Karpas-422 (cell line): ENCODE data around the gene DOCK4. TPM values are rescaled to one million over a fixed set of nuclear protein-coding genes. Genes with fewer than 3 reads are reported as not detected.

Experiments used
- DNase-seq: peaks from one replicate; pipeline ENCODE4 v3.0.0-alpha.2; 2015
- H2AFZ ChIP-seq: fragments of 200-600 bp; sonication (generic); 2 replicates; pipeline ENCODE4 v1.6.1; 2014; ENCODE audit warnings: antibody characterized with exemption, low read length, mixed read lengths
- H3K27ac ChIP-seq: fragments of 200-600 bp; sonication (generic); 2 replicates; pipeline ENCODE4 v1.5.1; 2014; ENCODE audit warnings: mild to moderate bottlenecking, low read length, moderate library complexity
- H3K27me3 ChIP-seq: fragments of 200-600 bp; sonication (generic); 2 replicates; pipeline ENCODE4 v1.6.1; 2014; ENCODE audit warnings: low read length, mixed read lengths
- H3K36me3 ChIP-seq: fragments of 200-600 bp; sonication (generic); 2 replicates; pipeline ENCODE4 v1.6.1; 2014; ENCODE audit warnings: low read length, mixed read lengths; ENCODE audit not compliant: insufficient read depth
- H3K4me1 ChIP-seq: fragments of 200-600 bp; sonication (generic); 2 replicates; pipeline ENCODE4 v1.6.1; 2014; ENCODE audit warnings: mild to moderate bottlenecking, low read length, mixed read lengths
- H3K4me2 ChIP-seq: fragments of 200-600 bp; sonication (generic); 2 replicates; pipeline ENCODE4 v1.6.1; 2014; ENCODE audit warnings: low read length, low read depth, mild to moderate bottlenecking; ENCODE audit not compliant: poor library complexity, severe bottlenecking
- H3K4me3 ChIP-seq: fragments of 200-600 bp; sonication (generic); 2 replicates; pipeline ENCODE4 v1.5.1; 2014; ENCODE audit warnings: mild to moderate bottlenecking, antibody characterized with exemption, low read length, mixed read lengths
- H3K79me2 ChIP-seq: fragments of 200-600 bp; sonication (generic); 2 replicates; pipeline ENCODE4 v1.6.1; 2014; ENCODE audit warnings: mild to moderate bottlenecking, low read length, mixed read lengths
- H3K9ac ChIP-seq: fragments of 200-600 bp; sonication (generic); 2 replicates; pipeline ENCODE4 v1.6.0; 2014; ENCODE audit warnings: low read length
- H3K9me2 ChIP-seq: fragments of 200-600 bp; sonication (generic), shearing (Covaris generic); replicated peaks from 2 replicates; pipeline ENCODE4 v1.6.0; 2014; ENCODE audit warnings: mild to moderate bottlenecking, low read length, moderate library complexity; ENCODE audit not compliant: insufficient read depth
- H3K9me3 ChIP-seq: fragments of 300-700, 200-600 bp; sonication (generic); 2 replicates; pipeline ENCODE4 v1.6.1; 2014; ENCODE audit warnings: low read length, mixed read lengths
- H4K20me1 ChIP-seq: fragments of 200-600 bp; sonication (generic); 2 replicates; pipeline ENCODE4 v1.6.1; 2014; ENCODE audit warnings: mild to moderate bottlenecking, antibody characterized with exemption, low read length, low read depth; ENCODE audit not compliant: insufficient read depth
- total RNA-seq: library from RNA; depleted of rRNA; stranded (reverse); fragments of >200 nt; shearing (Covaris generic); gene quantifications from 2 replicates; pipeline ENCODE4 v1.2.3, GENCODE V29; 2014; ENCODE audit warnings: low replicate concordance

DOCK4 gene
- total RNA-seq, 1 experiment from 2014 or later: 0.07 TPM

- Histone ChIP-seq H3K9me2 (no peaks in the 10 kb centered on the region), H3K4me2 (no peak overlapping the region), H3K9ac (no peak overlapping the region), H3K4me1 (peaks cover 23% of the 10 kb centered on the region), H4K20me1 (no peaks in the 10 kb centered on the region), H3K9me3 (no peaks in the 10 kb centered on the region), H3K27me3 (no peaks in the 10 kb centered on the region; the same call in 1 of the 2 replicates), H3K4me3 (no peak overlapping the region), H2AFZ (no peak overlapping the region), H3K79me2 (peaks cover 10% of the 10 kb centered on the region; the same call in 1 of the 2 replicates), H3K36me3 (no peaks in the 10 kb centered on the region), H3K27ac (no peak overlapping the region)
- DNase-seq: peak; percentile 75
These were observed 3.4 kb downstream of the DOCK4 start for GRCh38 chr7:112202816-112203215.

GRCh38 chr7:112201839-112202238 is 4.4 kb downstream of the DOCK4 start:
- H3K9me3 ChIP-seq: no peaks in the 10 kb centered on the region
- H3K27me3 ChIP-seq: no peaks in the 10 kb centered on the region; the same call in 1 of the 2 replicates
- no peak overlapping the region for H2AFZ ChIP-seq
- no peak overlapping the region for H3K27ac ChIP-seq
- H3K4me1 ChIP-seq: peaks cover 17% of the 10 kb centered on the region
- H3K4me3 ChIP-seq: no peak overlapping the region
- peaks cover 1% of the 10 kb centered on the region; the same call in 1 of the 2 replicates for H3K79me2 ChIP-seq
- no peaks in the 10 kb centered on the region for H3K9me2 ChIP-seq
- H3K9ac ChIP-seq: no peak overlapping the region
- H3K36me3 ChIP-seq: no peaks in the 10 kb centered on the region
- H3K4me2 ChIP-seq: no peak overlapping the region
- H4K20me1 ChIP-seq: no peaks in the 10 kb centered on the region
- DNase-seq: no peak

- no peak overlapping the region for H3K4me2 ChIP-seq
- no peak overlapping the region for H3K4me3 ChIP-seq
- no peak overlapping the region for H2AFZ ChIP-seq
- no peak overlapping the region for H3K27ac ChIP-seq
- H3K9ac ChIP-seq: no peak overlapping the region
- no peaks in the 10 kb centered on the region for H4K20me1 ChIP-seq
- peaks cover 17% of the 10 kb centered on the region for H3K4me1 ChIP-seq
- H3K27me3 ChIP-seq: no peaks in the 10 kb centered on the region; the same call in 1 of the 2 replicates
- H3K9me2 ChIP-seq: no peaks in the 10 kb centered on the region
- no peaks in the 10 kb centered on the region for H3K36me3 ChIP-seq
- no peaks in the 10 kb centered on the region for H3K79me2 ChIP-seq
- no peaks in the 10 kb centered on the region for H3K9me3 ChIP-seq
- DNase-seq: no peak
These were observed 4.8 kb downstream of the DOCK4 start for GRCh38 chr7:112201411-112201810.

- no peaks in the 10 kb centered on the region for H4K20me1 ChIP-seq
- no peak overlapping the region for H3K4me3 ChIP-seq
- no peaks in the 10 kb centered on the region for H3K9me2 ChIP-seq
- peaks cover 7% of the 10 kb centered on the region for H3K4me1 ChIP-seq
- no peak overlapping the region for H3K27ac ChIP-seq
- no peak for DNase-seq
- H3K9me3 ChIP-seq: no peaks in the 10 kb centered on the region
- H3K9ac ChIP-seq: no peak overlapping the region
- no peaks in the 10 kb centered on the region for H3K36me3 ChIP-seq
- H3K79me2 ChIP-seq: no peaks in the 10 kb centered on the region
- no peak overlapping the region for H3K4me2 ChIP-seq
- H2AFZ ChIP-seq: no peak overlapping the region
- H3K27me3 ChIP-seq: no peaks in the 10 kb centered on the region
These were observed 6.5 kb downstream of the DOCK4 start for GRCh38 chr7:112199672-112200071.

GRCh38 chr7:112199035-112199655 is 7.1 kb downstream of the DOCK4 start:
- H2AFZ ChIP-seq: no peak overlapping the region
- H3K9ac ChIP-seq: no peak overlapping the region
- no peaks in the 10 kb centered on the region for H3K9me3 ChIP-seq
- H3K4me1 ChIP-seq: peaks cover 4% of the 10 kb centered on the region
- no peak overlapping the region for H3K27ac ChIP-seq
- H3K27me3 ChIP-seq: no peaks in the 10 kb centered on the region
- H3K4me2 ChIP-seq: no peak overlapping the region
- H3K9me2 ChIP-seq: no peaks in the 10 kb centered on the region
- DNase-seq: no peak
- no peaks in the 10 kb centered on the region for H3K79me2 ChIP-seq
- H3K36me3 ChIP-seq: no peaks in the 10 kb centered on the region
- H4K20me1 ChIP-seq: no peaks in the 10 kb centered on the region
- H3K4me3 ChIP-seq: no peak overlapping the region

- no peaks in the 10 kb centered on the region for H4K20me1 ChIP-seq
- H3K9me2 ChIP-seq: no peaks in the 10 kb centered on the region
- H3K4me2 ChIP-seq: no peak overlapping the region
- no peaks in the 10 kb centered on the region for H3K79me2 ChIP-seq
- no peaks in the 10 kb centered on the region for H3K9me3 ChIP-seq
- H3K27me3 ChIP-seq: no peaks in the 10 kb centered on the region
- DNase-seq: no peak
- H3K9ac ChIP-seq: no peak overlapping the region
- no peaks in the 10 kb centered on the region for H3K36me3 ChIP-seq
- H2AFZ ChIP-seq: no peak overlapping the region
- no peak overlapping the region for H3K4me3 ChIP-seq
- H3K27ac ChIP-seq: no peak overlapping the region
- H3K4me1 ChIP-seq: no peaks in the 10 kb centered on the region
These were observed 8.9 kb downstream of the DOCK4 start for GRCh38 chr7:112197322-112197721.

- Histone ChIP-seq H3K27ac (no peak overlapping the region), H3K9me3 (no peaks in the 10 kb centered on the region), H3K9ac (no peak overlapping the region), H3K4me3 (no peak overlapping the region), H3K27me3 (no peaks in the 10 kb centered on the region), H3K36me3 (no peaks in the 10 kb centered on the region), H3K4me1 (no peaks in the 10 kb centered on the region), H3K9me2 (no peaks in the 10 kb centered on the region), H3K79me2 (no peaks in the 10 kb centered on the region), H4K20me1 (no peaks in the 10 kb centered on the region), H2AFZ (no peak overlapping the region), H3K4me2 (no peak overlapping the region)
- DNase-seq: no peak
These were observed 10.5 kb downstream of the DOCK4 start for GRCh38 chr7:112195717-112196116.

GRCh38 chr7:112193915-112194502 is 12.2 kb downstream of the DOCK4 start:
- Histone ChIP-seq H3K9ac (no peak overlapping the region), H4K20me1 (no peaks in the 10 kb centered on the region), H2AFZ (no peak overlapping the region), H3K27me3 (no peaks in the 10 kb centered on the region), H3K9me2 (no peaks in the 10 kb centered on the region), H3K27ac (no peak overlapping the region), H3K4me3 (no peak overlapping the region), H3K9me3 (no peaks in the 10 kb centered on the region), H3K79me2 (no peaks in the 10 kb centered on the region), H3K36me3 (no peaks in the 10 kb centered on the region), H3K4me1 (no peaks in the 10 kb centered on the region), H3K4me2 (no peak overlapping the region)
- no peak for DNase-seq
